Neural crest cell (in vitro differentiated cells): ENCODE results near the gene BANF1. TPM values are rescaled to one million over a fixed set of nuclear protein-coding genes. Genes with fewer than 3 reads are reported as not detected.
A peak's percentile ranks its signal among the peaks of the same experiment; 100 is the strongest.

Source experiments
- DNase-seq: peaks from one replicate; pipeline ENCODE4 v3.0.0; 2021; ENCODE audit warnings: low read depth, mixed read lengths, low spot score
- H3K27ac Mint-ChIP-seq: one replicate; pipeline ENCODE4 v1.8.0; 2021; ENCODE audit warnings: mild to moderate bottlenecking, mixed read lengths; ENCODE audit not compliant: unreplicated experiment
- H3K27me3 Mint-ChIP-seq: 2 replicates; pipeline ENCODE4 v1.8.0; 2021; ENCODE audit warnings: low read depth, mild to moderate bottlenecking, mixed read lengths
- H3K36me3 Mint-ChIP-seq: 2 replicates; pipeline ENCODE4 v1.8.0; 2021; ENCODE audit warnings: low read depth, mild to moderate bottlenecking, mixed read lengths
- H3K4me1 Mint-ChIP-seq: 2 replicates; pipeline ENCODE4 v1.8.0; 2021; ENCODE audit warnings: mixed read lengths
- H3K4me3 Mint-ChIP-seq: one replicate; pipeline ENCODE4 v1.8.0; 2021; ENCODE audit warnings: mild to moderate bottlenecking, mixed read lengths
- H3K9me3 Mint-ChIP-seq: 2 replicates; pipeline ENCODE4 v1.8.0; 2021; ENCODE audit warnings: mixed read lengths
- CTCF ChIP-seq: fragments of 200-600 bp; sonication (generic); conservative IDR thresholded peaks from 2 replicates; pipeline ENCODE4 v1.5.0; 2021; ENCODE audit warnings: antibody characterized with exemption, mild to moderate bottlenecking
- total RNA-seq: library from RNA; stranded (reverse); gene quantifications from 2 replicates; pipeline ENCODE4 v1.2.1, GENCODE V29; 2021

The BANF1 gene
- total RNA-seq, 1 donor from 2014 or later, result 348 TPM

GRCh38 chr11:66051766-66052663, 49.7 kb downstream of the BANF1 start, which contains the start of gene SF3B2:
TSS of gene SF3B2 (plus strand) at chr11:66052364. CDS start at chr11:66052385, 21 bp downstream.
- DNase-seq, result peak; percentile 90
- TF ChIP-seq CTCF, result no peak
- H3K4me3 Mint-ChIP-seq, result peak within 1 kb of the TSS; percentile 100
- peaks cover 44% of the 10 kb centered on the region for H3K4me1 Mint-ChIP-seq
- no peaks in the 10 kb centered on the region for H3K9me3 Mint-ChIP-seq
- H3K27me3 Mint-ChIP-seq, result no peaks in the 10 kb centered on the region
- peaks cover 13% of the 10 kb centered on the region for H3K36me3 Mint-ChIP-seq
- H3K27ac Mint-ChIP-seq, result peak within 1 kb of the TSS; percentile 99

GRCh38 chr11:66052664-66052982, 50.3 kb downstream of the BANF1 start:
- H3K36me3 Mint-ChIP-seq, result peaks cover 13% of the 10 kb centered on the region
- peaks cover 44% of the 10 kb centered on the region for H3K4me1 Mint-ChIP-seq
- TF ChIP-seq CTCF, result no peak
- H3K4me3 Mint-ChIP-seq, result peak overlapping the region; percentile 100
- no peaks in the 10 kb centered on the region for H3K9me3 Mint-ChIP-seq
- peak overlapping the region; percentile 99 for H3K27ac Mint-ChIP-seq
- no peak for DNase-seq
- H3K27me3 Mint-ChIP-seq, result no peaks in the 10 kb centered on the region

Other genes with a start within 250 kb of the BANF1 start
- 10.7 and 10.8 TPM in 2 replicates for gene AP5B1, start 221.5 kb upstream of the BANF1 start, total RNA-seq
- not detected in 2 replicates for gene OVOL1, start 215.4 kb upstream of the BANF1 start, total RNA-seq
- 1.9 and 2.4 TPM in 2 replicates for gene SNX32, start 168.5 kb upstream of the BANF1 start, total RNA-seq
- gene CFL1, start 144.3 kb upstream of the BANF1 start, total RNA-seq, result 1,357 and 1,437 TPM in 2 replicates
- gene MUS81, start 142.1 kb upstream of the BANF1 start, total RNA-seq, result 63.8 and 73.5 TPM in 2 replicates
- gene EFEMP2, start 129.7 kb upstream of the BANF1 start, total RNA-seq, result 36.0 and 38.0 TPM in 2 replicates
- not detected in 2 replicates for gene CTSW, start 122.7 kb upstream of the BANF1 start, total RNA-seq
- 88.1 and 90.0 TPM in 2 replicates for gene FIBP, start 114.0 kb upstream of the BANF1 start, total RNA-seq
- gene CCDC85B, start 111.8 kb upstream of the BANF1 start, total RNA-seq, result 29.3 and 29.4 TPM in 2 replicates
- gene FOSL1, start 102.1 kb upstream of the BANF1 start, total RNA-seq, result 4.2 and 4.7 TPM in 2 replicates
- gene C11orf68, start 83.4 kb upstream of the BANF1 start, total RNA-seq, result 25.7 and 27.2 TPM in 2 replicates
- 101 and 110 TPM in 2 replicates for gene DRAP1, start 83.1 kb upstream of the BANF1 start, total RNA-seq
- gene TSGA10IP, start 57.0 kb upstream of the BANF1 start, total RNA-seq, result 1.8 and 2.7 TPM in 2 replicates
- gene SART1, start 40.8 kb upstream of the BANF1 start, total RNA-seq, result 64.7 and 66.4 TPM in 2 replicates
- 58.0 and 61.0 TPM in 2 replicates for gene EIF1AD, start 346 bp upstream of the BANF1 start, total RNA-seq
- not detected in 2 replicates for gene CST6, start 9.5 kb downstream of the BANF1 start, total RNA-seq
- gene CATSPER1, start 24.0 kb downstream of the BANF1 start, total RNA-seq, result not detected in 2 replicates
- 8.7 and 9.7 TPM in 2 replicates for gene GAL3ST3, start 46.7 kb downstream of the BANF1 start, total RNA-seq
- 261 and 262 TPM in 2 replicates for gene SF3B2, start 49.9 kb downstream of the BANF1 start, total RNA-seq
- 47.9 and 54.3 TPM in 2 replicates for gene PACS1, start 67.8 kb downstream of the BANF1 start, total RNA-seq